Measurements from ENCODE around the gene GPR62. TPM values are rescaled to one million over a fixed set of nuclear protein-coding genes. Genes with fewer than 3 reads are reported as not detected.

Gene GPR62
- total and polyA plus RNA-seq, 9 of the 15 experiments (the other 6 are each of a cell fraction or from before 2014, with no cell fraction given), result not detected

DNA sequence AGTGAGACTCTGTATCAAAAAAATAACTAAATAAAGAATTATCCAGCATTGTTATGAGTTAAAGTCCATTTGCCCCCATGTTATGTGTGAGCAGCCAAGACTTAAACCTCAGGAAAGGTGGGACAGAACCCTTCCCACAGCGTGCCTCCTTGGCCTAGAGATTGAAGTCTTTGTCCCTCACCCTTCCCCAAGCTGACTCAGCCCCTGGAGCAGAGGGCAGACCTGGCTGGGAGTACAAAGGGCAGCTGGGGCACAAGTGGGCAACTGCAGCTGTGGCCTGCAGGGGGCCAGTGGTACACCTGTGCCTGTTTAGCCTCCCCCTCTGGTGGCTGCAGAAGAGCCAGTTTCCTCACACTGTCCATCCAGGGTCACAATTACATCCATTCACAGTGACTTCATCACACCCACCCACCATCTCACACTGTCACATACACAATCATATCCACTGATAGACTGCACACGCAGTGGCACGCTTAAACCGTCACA, 27.2 kb downstream of the GPR62 start (continued):
- peak; percentile 44 for TF ChIP-seq CTCFL (IDR thresholded peaks at IDR 0.05; ENCODE audit: borderline replicate concordance, insufficient read depth, low read depth, low read length, poor library complexity, severe bottlenecking)
- TF ChIP-seq HMGN3 (IDR thresholded peaks at IDR 0.05; ENCODE audit: borderline replicate concordance, extremely low read depth, insufficient read length, low read depth, low read length), result no peak
- TF ChIP-seq, protein P1, sequence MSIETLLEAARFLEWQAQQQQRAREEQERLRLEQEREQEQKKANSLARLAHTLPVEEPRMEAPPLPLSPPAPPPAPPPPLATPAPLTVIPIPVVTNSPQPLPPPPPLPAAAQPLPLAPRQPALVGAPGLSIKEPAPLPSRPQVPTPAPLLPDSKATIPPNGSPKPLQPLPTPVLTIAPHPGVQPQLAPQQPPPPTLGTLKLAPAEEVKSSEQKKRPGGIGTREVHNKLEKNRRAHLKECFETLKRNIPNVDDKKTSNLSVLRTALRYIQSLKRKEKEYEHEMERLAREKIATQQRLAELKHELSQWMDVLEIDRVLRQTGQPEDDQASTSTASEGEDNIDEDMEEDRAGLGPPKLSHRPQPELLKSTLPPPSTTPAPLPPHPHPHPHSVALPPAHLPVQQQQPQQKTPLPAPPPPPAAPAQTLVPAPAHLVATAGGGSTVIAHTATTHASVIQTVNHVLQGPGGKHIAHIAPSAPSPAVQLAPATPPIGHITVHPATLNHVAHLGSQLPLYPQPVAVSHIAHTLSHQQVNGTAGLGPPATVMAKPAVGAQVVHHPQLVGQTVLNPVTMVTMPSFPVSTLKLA (conservative IDR thresholded peaks at IDR 0.05), result no peak; a peak in 1 of 4 replicates
- TF ChIP-seq NR2C2 (CRISPR knock-in tag; IDR thresholded peaks at IDR 0.05), result peak; percentile 65; the same call in 1 of the 2 replicates
- no peak for TF ChIP-seq NR2C2 (tag; IDR thresholded peaks at IDR 0.05)
- TF ChIP-seq, protein P2, sequence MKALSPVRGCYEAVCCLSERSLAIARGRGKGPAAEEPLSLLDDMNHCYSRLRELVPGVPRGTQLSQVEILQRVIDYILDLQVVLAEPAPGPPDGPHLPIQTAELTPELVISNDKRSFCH (CRISPR knock-in tag; IDR thresholded peaks at IDR 0.05), result no peak
- TF ChIP-seq, protein P2 (tag; IDR thresholded peaks at IDR 0.05), result 0 out of 2 replicates have a peak, but pooled peaks have one; percentile 18
- peak; percentile 65 for TF ChIP-seq ZNF592 (IDR thresholded peaks at IDR 0.05)
- TF ChIP-seq POLR2H (tag; IDR thresholded peaks at IDR 0.05; ENCODE audit: low read depth), result no peak
- TF ChIP-seq POLR2AphosphoS5 (IDR thresholded peaks at IDR 0.05; ENCODE audit: control insufficient read depth, insufficient read depth, low read depth, low read length), result no peak
- TF ChIP-seq CBFA2T3 (IDR thresholded peaks at IDR 0.05), result no peak
- TF ChIP-seq CREM (IDR thresholded peaks at IDR 0.05; ENCODE audit: low read depth), result 0 out of 2 replicates have a peak, but pooled peaks have one; percentile 3
- TF ChIP-seq NCOA1 (IDR thresholded peaks at IDR 0.05; ENCODE audit: low read depth), result no peak
- TF ChIP-seq HDAC2 (IDR thresholded peaks at IDR 0.05), result no peak; the same call in 1 of the 2 replicates
- TF ChIP-seq HDAC8 (tag; IDR thresholded peaks at IDR 0.05), result no peak
- 0 out of 2 replicates have a peak, but pooled peaks have one; percentile 10 for TF ChIP-seq CBFB (CRISPR knock-in tag; IDR thresholded peaks at IDR 0.05)
- TF ChIP-seq ZBTB12 (CRISPR knock-in tag; IDR thresholded peaks at IDR 0.05), result no peak
- no peak for TF ChIP-seq NCOA6 (IDR thresholded peaks at IDR 0.05)
- no peak for TF ChIP-seq ZSCAN29 (IDR thresholded peaks at IDR 0.05)
- 0 out of 2 replicates have a peak, but pooled peaks have one; percentile 2 for TF ChIP-seq SMC3 (conservative IDR thresholded peaks at IDR 0.05; ENCODE audit: insufficient read depth, low read depth, low read length)

Measured in K562 (cell line).